ENCODE data around the gene PDGFD.

PDGFD gene

DNA sequence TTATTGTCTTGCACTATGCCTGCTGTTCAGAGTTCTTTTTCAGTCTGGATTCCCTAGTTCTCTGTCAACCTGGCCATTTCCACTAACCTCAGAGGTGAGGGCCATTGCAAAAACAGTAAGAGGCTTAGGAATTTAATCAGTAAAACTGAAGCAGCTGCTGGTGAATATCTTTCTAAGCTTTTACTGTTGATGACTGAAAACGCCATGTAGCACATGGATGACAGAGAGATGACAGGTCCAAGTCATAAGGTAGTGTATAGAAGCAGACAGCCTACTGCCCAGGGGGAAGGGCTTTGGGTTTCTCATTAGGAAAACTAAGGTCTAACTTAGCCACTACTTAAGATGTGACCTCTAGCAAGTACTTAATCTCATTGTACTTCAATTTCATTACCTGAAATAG is 280.1 kb downstream of the PDGFD start:
- no peak for DNase-seq (ENCODE audit: low read depth)

- DNase-seq (ENCODE audit: low read depth): no peak
Observed at GRCh38 chr11:103883291-103883690, 280.7 kb downstream of the PDGFD start.

- no peak for DNase-seq (ENCODE audit: low read depth)
Observed at GRCh38 chr11:103881584-103881983, 282.4 kb downstream of the PDGFD start.

- DNase-seq (ENCODE audit: low read depth): no peak
Observed at GRCh38 chr11:103880968-103881367, 283.0 kb downstream of the PDGFD start.

DNA sequence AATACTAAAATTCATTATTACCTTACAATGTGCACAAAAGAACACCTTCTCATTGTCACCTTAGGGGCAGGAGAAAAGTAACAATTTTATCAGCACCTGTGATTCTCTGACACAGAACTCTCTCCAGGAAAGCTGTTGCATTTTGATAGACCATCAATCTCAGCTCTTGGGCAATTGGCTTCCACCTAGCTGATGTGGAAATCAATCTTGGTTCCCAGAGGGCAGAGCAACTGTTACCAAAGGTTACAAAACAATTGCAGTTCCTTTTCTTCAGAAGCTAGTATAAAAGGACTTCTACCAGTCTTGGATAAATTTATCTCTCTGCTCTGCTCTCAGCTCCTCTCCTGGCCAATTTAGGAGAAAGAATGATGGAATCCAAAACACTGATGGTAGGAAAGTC is 285.3 kb downstream of the PDGFD start:
- DNase-seq (ENCODE audit: low read depth): peak; percentile 65

DNA sequence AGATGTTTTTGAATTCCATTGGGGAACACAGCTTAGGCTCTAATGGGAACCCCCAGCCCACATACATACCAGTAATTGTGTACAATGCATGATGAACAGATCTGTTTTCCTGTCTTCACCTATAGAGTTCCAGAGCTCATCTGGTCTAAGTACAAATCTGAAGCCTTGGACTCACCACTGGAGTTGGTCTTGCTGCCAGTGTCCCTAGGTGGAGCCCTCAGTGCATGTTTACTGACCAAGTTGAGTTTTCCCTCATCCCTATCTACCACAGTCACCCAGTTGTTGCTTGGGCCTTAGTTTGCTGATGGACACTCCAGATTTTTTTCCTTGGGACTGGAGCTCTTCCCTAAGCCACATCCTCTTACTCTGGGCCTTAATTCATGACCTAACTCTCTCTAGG is 286.7 kb downstream of the PDGFD start:
- DNase-seq (ENCODE audit: low read depth): peak; percentile 45

DNA sequence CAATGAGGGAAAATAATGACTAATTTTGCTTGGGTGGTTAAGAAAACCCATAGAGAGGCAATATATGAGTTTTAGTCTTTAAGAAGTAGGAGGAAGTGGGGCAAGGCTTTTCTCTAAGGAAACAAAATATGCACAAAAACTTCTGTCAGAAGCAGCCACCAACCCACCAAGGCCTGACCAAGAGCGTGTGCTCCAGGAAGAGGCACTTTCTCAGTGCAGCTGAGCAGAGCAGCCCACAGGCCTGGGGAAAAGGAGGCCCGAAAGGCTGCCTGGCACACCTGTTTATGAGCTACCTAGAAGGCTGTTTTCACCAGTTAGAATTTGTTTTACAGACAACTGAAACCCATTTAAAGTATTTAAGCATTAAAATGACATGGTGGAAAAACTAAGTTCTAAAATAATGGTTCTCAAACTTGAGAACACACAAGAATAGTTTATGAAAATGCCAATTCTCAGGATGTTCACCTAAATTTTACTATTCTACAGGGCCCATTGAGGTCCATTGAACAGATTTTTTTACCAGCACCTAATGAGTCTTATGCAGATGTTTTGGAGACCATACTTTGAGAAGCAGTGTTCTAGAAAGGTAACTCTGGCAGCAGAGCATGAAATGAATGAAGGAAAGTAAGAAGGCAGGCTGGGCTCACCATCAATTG is 288.0 kb downstream of the PDGFD start:
- DNase-seq (ENCODE audit: low read depth): no peak

DNA sequence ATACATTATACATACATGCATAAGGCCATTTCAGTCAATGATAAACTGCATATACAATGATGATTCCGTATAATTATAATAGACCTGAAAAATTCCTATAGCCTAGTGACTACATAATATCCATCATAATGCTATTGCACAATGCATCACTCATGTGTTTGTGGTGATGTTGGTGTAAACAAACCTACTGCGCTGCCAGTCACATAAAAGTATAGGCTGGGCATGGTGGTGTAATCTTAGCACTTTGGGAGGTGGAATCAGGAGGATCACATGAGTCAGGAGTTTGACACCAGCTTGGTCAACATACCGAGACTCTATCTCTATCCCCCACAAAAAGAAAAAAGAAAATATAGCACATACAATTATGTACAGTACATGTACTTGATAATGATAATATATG is 291.2 kb downstream of the PDGFD start:
- DNase-seq (ENCODE audit: low read depth): peak; percentile 82

GRCh38 chr11:103871923-103872551 is 291.9 kb downstream of the PDGFD start:
- no peak for DNase-seq (ENCODE audit: low read depth)

GRCh38 chr11:103870821-103871309 is 293.1 kb downstream of the PDGFD start:
- peak; percentile 59 for DNase-seq (ENCODE audit: low read depth)

DNA sequence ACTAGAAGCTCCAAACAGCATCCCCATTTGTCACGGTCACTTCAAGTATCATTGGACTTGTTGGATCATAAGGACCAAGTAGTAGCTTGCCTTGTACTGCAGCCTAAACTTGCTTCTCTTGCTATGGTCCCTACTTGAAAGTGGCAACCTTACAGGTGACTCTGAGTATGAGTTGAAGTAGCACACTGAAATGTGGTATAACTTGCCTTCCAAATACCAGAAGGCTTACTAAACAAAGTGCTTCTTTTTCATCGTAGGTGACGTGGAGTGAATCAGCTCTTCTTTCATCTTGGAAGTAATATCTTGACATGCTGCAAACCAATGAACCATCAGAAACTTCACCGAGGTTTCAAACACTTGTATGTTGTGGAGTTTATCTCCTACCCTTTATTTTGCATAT is 296.5 kb downstream of the PDGFD start:
- no peak for DNase-seq (ENCODE audit: low read depth)

DNA sequence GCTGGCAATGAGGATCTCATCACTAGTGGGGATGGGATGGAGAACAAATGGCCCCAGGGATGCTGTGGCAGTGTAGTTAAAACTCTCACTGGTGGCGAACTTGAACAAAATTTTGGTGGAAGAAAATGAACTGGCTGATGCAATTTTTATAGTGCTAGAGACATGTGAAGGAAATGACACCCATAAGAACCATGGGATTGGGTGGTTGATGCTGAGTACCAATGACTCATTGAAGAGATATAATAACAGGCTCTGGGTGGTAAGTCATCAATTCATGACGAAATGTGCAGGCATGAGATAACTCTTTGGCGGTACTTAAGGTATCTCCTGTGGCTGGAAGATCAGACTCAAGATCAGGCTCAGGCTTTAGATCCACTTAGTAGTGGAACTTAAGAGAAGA is 300.4 kb downstream of the PDGFD start:
- DNase-seq (ENCODE audit: low read depth): peak; percentile 84

GRCh38 chr11:103862802-103863174 is 301.2 kb downstream of the PDGFD start:
- DNase-seq (ENCODE audit: low read depth): no peak

DNA sequence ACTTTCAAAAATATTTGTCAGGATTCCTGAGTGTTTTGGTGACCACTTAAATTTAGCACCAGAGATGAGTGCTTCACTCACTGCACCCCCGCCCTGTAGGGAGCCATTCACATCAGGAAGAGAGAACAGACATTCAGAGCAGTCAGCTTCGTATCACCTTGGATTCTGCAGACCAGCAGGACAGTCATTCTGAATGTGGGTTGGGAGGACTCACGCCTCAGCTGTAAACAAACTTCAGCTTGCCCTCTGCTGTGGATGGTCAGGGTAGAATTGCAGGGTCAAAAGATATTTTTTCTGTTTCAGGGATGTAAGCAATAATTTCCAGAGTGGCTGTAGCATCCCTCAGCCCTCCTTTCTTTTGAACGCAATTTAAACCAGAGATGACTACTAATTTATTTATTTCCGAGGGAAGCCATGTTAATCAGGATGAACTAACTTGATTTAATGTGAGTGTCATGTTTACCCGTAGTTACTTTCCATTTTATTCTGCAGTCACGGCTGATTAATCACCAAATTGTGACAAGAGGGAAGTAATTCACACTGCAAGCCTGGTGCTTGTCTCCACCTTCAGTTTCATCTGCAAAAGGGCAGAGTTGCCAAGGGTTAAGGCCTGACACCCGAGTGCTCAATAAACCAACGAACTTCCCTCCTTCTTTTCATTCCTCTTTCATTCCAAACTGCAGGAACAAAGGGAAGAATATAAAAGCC is 301.7 kb downstream of the PDGFD start:
- DNase-seq (ENCODE audit: low read depth): no peak
